Gastroesophageal sphincter (tissue), 3 donors: ENCODE data around the gene RSRC2.
A peak's percentile ranks its signal among the peaks of the same experiment; 100 is the strongest.
"Not testable (repeated sequence)": the region's sequence is repeated elsewhere in the genome, so short reads cannot be mapped to it uniquely, and the experiment has no call there.

ENCODE experiments used
- POLR2A ChIP-seq, 2 donors: fragments of 450-650 bp; IDR thresholded peaks; one replicate each; pipeline ENCODE4 v1.6.1; 2017; ENCODE audit warnings: antibody characterized with exemption in 2 of 2, mild to moderate bottlenecking in 2 of 2, moderate library complexity in 1 of 2
- POLR2AphosphoS5 ChIP-seq: sonication (generic); formaldehyde crosslinking; IDR thresholded peaks from one replicate; pipeline ENCODE4 v1.6.1; 2017; ENCODE audit warnings: antibody characterized with exemption
- TF ChIP-seq, protein P1 (sequence below), 4 experiments: fragments of 200-600 bp in 2 of 4; fragments of 450-650 bp in 2 of 4; sonication (generic) in 1 of 4; IDR thresholded peaks; one replicate each; pipeline ENCODE4 v1.5.1; 2017 to 2019; ENCODE audit warnings: antibody characterized with exemption in 4 of 4, mild to moderate bottlenecking in 2 of 4, moderate library complexity in 2 of 4

DNA sequence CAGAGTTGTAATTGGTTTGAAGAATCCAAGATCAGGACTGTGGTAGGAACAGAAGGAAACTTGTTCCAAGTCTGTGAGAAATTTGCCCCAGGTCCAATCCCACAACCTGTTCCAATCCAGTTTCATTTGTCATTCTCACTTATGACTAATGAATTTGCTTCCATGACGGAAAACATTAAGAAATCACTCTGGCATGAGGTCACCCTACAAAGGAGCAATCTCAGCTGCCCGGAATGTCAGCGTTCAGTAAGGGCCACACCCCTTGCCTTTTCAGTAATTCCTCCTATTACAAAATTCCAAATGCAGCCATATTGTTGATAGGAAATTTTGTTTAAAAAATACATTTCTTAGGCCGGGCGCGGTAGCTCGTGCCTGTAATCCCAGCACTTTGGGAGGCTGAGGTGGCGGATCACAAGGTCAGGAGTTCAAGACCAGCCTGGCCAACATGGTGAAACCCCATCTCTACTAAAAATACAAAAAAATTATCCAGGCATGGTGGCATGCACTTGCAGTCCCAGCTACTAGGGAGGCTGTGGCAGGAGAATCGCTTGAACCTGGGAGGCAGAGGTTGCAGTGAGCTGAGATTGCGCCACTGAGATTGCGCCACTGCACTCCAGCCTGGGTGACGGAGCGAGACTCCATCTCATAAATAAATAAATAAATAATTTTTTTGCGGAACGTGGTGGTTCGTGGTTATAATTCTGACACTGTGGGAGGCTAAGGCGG, 62.3 kb downstream of the RSRC2 start:
- TF ChIP-seq POLR2AphosphoS5 = peak; percentile 97
- TF ChIP-seq POLR2A (IDR thresholded peaks at IDR 0.05) = not testable (repeated sequence)
- TF ChIP-seq, protein P1, sequence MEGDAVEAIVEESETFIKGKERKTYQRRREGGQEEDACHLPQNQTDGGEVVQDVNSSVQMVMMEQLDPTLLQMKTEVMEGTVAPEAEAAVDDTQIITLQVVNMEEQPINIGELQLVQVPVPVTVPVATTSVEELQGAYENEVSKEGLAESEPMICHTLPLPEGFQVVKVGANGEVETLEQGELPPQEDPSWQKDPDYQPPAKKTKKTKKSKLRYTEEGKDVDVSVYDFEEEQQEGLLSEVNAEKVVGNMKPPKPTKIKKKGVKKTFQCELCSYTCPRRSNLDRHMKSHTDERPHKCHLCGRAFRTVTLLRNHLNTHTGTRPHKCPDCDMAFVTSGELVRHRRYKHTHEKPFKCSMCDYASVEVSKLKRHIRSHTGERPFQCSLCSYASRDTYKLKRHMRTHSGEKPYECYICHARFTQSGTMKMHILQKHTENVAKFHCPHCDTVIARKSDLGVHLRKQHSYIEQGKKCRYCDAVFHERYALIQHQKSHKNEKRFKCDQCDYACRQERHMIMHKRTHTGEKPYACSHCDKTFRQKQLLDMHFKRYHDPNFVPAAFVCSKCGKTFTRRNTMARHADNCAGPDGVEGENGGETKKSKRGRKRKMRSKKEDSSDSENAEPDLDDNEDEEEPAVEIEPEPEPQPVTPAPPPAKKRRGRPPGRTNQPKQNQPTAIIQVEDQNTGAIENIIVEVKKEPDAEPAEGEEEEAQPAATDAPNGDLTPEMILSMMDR (IDR thresholded peaks at IDR 0.05) = peak in 1 of 4 experiments; percentile 3
